GM21447 (cell line): ENCODE results near the gene ESYT1.
"Not testable (repeated sequence)": the region's sequence is repeated elsewhere in the genome, so short reads cannot be mapped to it uniquely, and the experiment has no call there.

Experiments used
- ATAC-seq: cut with Tn5 transposase; IDR thresholded peaks from one replicate; pipeline ENCODE4 v1.9.1; 2021; ENCODE audit not compliant: unreplicated experiment

The ESYT1 gene

GRCh38 chr12:56104109-56104814, 23.8 kb upstream of the ESYT1 start, which contains the start of gene PA2G4:
TSS of gene PA2G4 (plus strand) at chr12:56104559. CDS start at chr12:56104738, 179 bp downstream.
- peak; percentile 90 for ATAC-seq

DNA sequence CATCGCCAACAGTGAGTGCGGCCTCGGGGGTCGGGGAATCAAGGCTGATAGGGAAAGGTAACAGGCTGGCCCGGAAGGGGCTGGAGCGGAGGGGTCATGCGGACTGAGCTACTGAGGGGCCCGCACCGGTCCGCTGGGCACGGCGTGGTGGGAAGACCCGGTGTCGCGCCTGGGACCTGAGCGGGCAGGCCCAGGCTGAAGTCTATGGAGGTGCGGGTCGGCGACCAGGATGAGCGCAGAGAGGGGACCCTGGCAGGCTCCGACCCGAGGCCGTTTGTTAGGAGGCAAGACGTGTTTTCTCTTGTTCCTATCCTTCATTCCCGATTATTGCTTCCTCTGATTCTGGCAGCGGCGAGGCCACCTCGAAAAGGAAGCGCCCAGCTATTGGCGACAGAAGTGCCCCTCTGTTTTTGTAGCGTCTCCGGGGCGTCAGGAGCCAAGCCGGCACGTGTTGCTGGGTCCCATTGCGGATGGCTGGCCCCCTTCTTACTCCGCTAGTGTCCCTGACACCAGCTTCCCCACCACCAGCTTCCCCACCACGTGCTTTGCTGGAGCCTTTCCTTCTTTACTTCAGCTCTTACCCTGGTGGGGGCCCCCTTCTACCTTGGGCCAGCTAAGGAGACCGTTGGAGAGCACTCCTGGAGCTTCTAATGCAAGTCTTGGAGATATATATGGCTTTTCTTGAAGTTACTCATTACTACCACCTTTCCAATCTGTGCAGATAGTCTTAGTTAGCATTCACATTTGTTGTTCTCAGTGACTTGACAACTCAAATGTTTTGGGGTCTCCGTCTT, 23.1 kb upstream of the ESYT1 start:
- ATAC-seq: peak; percentile 20

DNA sequence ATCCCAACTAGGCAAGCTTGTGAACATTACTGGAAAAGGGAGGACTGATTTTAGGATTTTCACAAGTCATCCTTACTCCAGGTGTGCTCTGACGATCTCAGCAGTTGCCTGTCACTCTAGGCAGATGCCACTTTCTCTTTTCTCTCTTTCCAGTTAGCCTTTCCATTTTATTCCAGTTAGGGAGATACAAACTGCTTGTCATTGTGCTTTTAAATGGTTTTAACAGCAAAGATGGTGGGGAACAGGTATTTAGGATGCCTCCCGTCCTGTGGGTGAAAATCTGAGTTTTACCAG, 22.5 kb upstream of the ESYT1 start:
- no peak for ATAC-seq

GRCh38 chr12:56107242-56107641, 20.8 kb upstream of the ESYT1 start:
- ATAC-seq: no peak

- no peak for ATAC-seq
Observed at GRCh38 chr12:56110571-56110970, 17.5 kb upstream of the ESYT1 start.

DNA sequence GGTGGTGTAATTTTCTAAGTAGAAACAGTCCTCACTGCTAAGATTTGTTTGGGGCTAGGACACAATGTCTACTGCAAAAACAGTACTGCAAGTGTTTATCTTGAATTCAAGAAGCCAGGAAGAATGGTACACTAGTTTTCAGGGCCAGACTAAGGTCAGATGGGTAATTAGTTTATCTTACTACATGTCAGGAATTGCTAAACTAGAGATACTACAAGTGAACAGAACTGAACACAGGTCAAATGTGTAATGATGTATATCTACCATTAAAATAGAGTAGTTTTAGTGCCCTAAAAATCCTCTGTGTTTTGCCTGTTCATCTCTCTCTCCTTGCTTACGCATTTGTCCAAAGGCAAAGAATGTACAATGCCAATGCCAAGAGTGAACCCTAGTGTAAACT, 14.0 kb upstream of the ESYT1 start:
- ATAC-seq: no peak

- ATAC-seq: no peak
Observed at GRCh38 chr12:56115329-56115728, 12.7 kb upstream of the ESYT1 start.

DNA sequence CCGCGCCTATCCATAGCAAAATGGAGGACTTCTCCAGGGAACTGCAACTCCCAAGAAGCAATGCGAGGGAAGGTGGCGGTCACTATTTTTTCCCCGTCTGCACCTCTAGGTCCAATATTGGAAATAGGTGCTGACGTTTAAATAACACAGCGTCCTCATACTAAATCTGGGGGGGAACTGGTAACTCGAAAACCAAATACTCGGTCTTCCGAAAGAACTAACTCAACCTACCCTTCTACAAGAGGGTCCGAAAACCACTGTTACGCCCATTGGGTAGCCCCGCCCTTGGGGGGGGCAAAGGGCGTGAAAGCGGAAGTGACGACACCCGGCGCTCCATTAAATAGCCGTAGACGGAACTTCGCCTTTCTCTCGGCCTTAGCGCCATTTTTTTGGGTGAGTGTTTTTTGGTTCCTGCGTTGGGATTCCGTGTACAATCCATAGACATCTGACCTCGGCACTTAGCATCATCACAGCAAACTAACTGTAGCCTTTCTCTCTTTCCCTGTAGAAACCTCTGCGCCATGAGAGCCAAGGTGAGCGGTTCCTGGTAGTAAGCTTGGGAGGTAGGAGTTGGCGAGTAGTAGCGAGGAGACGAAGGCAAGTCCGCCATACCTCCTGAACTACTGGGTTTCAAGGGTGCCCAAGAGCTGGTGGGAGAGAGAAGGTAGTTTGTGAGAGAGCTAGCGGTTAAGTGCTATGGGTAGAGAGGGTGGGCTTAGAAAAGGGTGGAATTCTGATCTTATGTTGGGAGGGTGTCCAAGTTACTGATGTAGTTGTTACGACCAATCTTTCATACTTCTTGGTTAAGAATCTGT, 11.6 kb upstream of the ESYT1 start, which contains the start of gene RPL41:
RPL41 (plus strand) TSS at position 367 of the 815 bp plus-strand sequence.
- peak; percentile 44 for ATAC-seq

GRCh38 chr12:56117082-56117706, 10.9 kb upstream of the ESYT1 start:
- ATAC-seq: not testable (repeated sequence)

- peak; percentile 73 for ATAC-seq
Observed at GRCh38 chr12:56117778-56118687, 10.0 kb upstream of the ESYT1 start, which contains the start of gene ZC3H10. TSS of gene ZC3H10 (plus strand) at chr12:56118266. CDS start at chr12:56120563, 2,297 bp downstream.

GRCh38 chr12:56118688-56119357, 9.2 kb upstream of the ESYT1 start:
- no peak for ATAC-seq

GRCh38 chr12:56119361-56119796, 8.7 kb upstream of the ESYT1 start:
- no peak for ATAC-seq

DNA sequence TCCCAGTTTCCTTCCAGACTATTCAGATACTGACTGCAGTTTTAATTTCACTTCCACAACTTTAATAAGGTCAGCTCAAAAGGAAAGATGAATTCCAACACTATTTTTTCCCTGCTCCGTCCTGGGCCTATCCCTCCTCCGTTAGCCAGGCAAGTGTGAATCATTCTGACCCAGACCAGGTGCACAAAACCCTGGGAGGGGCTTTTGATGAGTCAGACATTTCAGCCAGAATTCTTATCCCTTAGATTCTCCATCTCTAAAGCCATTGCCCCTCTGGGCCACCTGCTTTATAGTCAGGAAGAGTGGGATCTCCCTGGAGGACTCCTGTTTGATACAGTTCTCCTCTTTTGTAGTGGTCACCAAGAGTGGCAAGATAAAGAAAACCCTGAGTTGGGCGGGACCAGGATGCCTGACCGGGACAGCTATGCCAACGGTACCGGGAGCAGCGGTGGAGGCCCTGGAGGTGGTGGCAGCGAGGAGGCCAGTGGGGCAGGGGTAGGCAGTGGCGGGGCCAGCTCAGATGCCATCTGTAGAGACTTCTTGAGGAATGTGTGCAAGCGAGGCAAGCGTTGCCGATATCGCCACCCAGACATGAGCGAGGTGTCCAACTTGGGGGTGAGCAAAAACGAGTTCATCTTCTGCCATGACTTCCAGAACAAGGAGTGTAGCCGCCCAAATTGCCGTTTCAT, 7.8 kb upstream of the ESYT1 start:
- no peak for ATAC-seq

GRCh38 chr12:56121204-56121870, 6.7 kb upstream of the ESYT1 start:
- no peak for ATAC-seq

DNA sequence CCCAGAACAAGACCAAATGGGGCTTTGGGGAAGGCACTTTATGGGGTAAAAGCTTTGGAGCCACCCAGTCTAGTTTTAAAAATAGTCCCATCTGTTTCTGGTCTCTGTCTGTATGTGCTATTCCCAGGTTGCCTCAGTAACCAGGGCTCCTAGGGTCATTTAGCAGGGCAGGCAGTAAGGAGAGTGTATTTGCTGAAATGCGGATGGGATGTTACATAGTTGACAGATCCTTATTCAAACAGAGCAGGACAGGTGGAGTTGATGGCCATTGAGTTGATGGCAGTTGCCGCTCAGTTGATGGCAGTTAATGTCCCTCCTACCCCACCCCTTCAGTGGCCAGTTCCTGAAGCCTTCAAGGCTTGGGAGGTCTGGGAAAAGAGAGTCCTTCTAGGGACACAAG, 5.4 kb upstream of the ESYT1 start:
- no peak for ATAC-seq

DNA sequence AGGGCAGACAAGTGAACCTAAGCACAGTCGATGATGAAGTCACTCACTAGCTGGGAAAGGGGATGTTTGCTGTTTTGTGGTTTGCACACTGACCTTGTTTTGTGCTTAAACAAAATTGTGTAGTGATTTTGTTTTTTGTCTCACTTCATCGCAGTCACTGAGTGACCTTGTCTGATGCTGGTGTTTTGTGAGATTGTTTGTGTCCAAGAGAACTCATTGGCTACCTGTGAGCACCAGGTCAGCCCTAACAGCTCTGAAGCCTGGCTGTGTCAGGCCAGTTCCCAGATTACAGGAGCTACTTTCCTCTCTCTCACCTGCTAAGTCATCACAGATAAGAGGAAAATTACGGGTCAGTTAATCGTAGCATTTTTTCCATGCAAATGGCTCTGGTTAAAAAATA, 3.9 kb upstream of the ESYT1 start:
- ATAC-seq: no peak

GRCh38 chr12:56126732-56127239, 1.3 kb upstream of the ESYT1 start:
- ATAC-seq: no peak

GRCh38 chr12:56127485-56127887, 581 bp upstream of the ESYT1 start:
- ATAC-seq: no peak
